Pancreas (tissue), 10 donors: ENCODE data around the gene ARPC5L. TPM values are rescaled to one million over a fixed set of nuclear protein-coding genes. Genes with fewer than 3 reads are reported as not detected.

ENCODE experiments used
- ATAC-seq, 4 donors: fragments of 200-7000 bp; cut with Tn5 transposase; one replicate each; pipeline versions ENCODE4 v1.8.0 to v1.9.1; 2020; ENCODE audit warnings: mild to moderate bottlenecking in 4 of 4, moderate library complexity in 4 of 4
- DNase-seq, 6 donors: peaks; one replicate each; pipeline ENCODE4 v3.0.0-alpha.2; 2020
- FAIRE-seq: peaks from 2 replicates; lab custom pipeline; 2012; peaks lifted over from hg19 to GRCh38; lab: Jason Lieb, UNC
- H3K27ac ChIP-seq, 4 donors: fragments of 200-600 bp; sonication (generic); 1 replicate in 3 of 4; 2 replicates in 1 of 4; pipeline versions ENCODE4 v1.5.0 to v1.8.0; 2020
- H3K27me3 ChIP-seq, 4 donors: fragments of 200-600 bp; one replicate each; pipeline ENCODE4 v1.8.0; 2021
- H3K36me3 ChIP-seq, 3 donors: fragments of 200-600 bp; sonication (generic) in 1 of 3; one replicate each; pipeline versions ENCODE4 v1.5.0 to v1.8.0; 2020 to 2021
- H3K4me1 ChIP-seq, 3 donors: fragments of 200-600 bp; one replicate each; pipeline ENCODE4 v1.8.0; 2021
- H3K4me3 ChIP-seq, 4 donors: fragments of 200-600 bp; sonication (generic) in 2 of 4; one replicate each; pipeline versions ENCODE4 v1.5.0 to v1.8.0; 2020 to 2021
- H3K9me3 ChIP-seq, 4 donors: fragments of 200-600 bp; one replicate each; pipeline ENCODE4 v1.8.0; 2021
- WGBS, 2 donors: extraction: QIAGEN DNeasy Blood & Tissue Kit; methylation state at CpG; one replicate each; pipeline ENCODE4 v1.1.7; 2013; 5-methylcytosine and 5-hydroxymethylcytosine counted together
- intact Hi-C, 3 donors: fragments of 100-400 bp; cut with DNase I; formaldehyde crosslinking; loops; one replicate each; pipeline versions ENCODE4 v1.11.1 to v1.14.2; 2022
- polyA plus RNA-seq, 2 donors: library from polyadenylated mRNA; stranded (reverse); fragments of 200-250 nt; gene quantifications; one replicate each; pipeline ENCODE4 v1.2.3, GENCODE V29; 2013
- total RNA-seq, 6 donors: library from RNA; stranded (reverse); fragmentation: NEBNext Ultra II Directional in 4 of 6; extraction: Animal tissue kit (Norgen Biotek cat#: 25700) in 4 of 6; gene quantifications; one replicate each; pipeline versions ENCODE4 v1.2.1 to v1.2.4, GENCODE V29; 2021 to 2023
- TF ChIP-seq, protein P1 (sequence below), 4 donors: fragments of 200-600 bp; sonication (generic) in 3 of 4; IDR thresholded peaks; one replicate each; pipeline versions ENCODE4 v1.5.0 to v1.8.0; 2021; ENCODE audit warnings: antibody characterized with exemption in 4 of 4
- donor health status: healthy with polysubstance abuse.
- donor health status: DM: no; HTN: no; CAD: no; lungs with moderate emphysema.
- donor health status: DM: no; HTN: no; CAD: no.
- donor health status: control.
- donor health status: control.
- donor health status: Bipolar disorder and iron deficiency.
- donor health status: DM: yes; HTN: yes; CAD: no.
- donor health status: DM: no; HTN: no; CAD: no.
- donor health status: DM: no; HTN: no; CAD: no.
- donor health status: DM: yes; HTN: yes; CAD: no.

Gene ARPC5L
- total and polyA plus RNA-seq, 8 donors, result 7.0 to 24.4 (median 12.2) TPM

- H3K9me3 ChIP-seq, result no peaks in the 10 kb centered on the region
- intact Hi-C loops, result no loop called here
- no peak for FAIRE-seq
- H3K4me1 ChIP-seq, result no peaks in the 10 kb centered on the region
- no peaks in the 10 kb centered on the region for H3K36me3 ChIP-seq
- TF ChIP-seq, protein P1, sequence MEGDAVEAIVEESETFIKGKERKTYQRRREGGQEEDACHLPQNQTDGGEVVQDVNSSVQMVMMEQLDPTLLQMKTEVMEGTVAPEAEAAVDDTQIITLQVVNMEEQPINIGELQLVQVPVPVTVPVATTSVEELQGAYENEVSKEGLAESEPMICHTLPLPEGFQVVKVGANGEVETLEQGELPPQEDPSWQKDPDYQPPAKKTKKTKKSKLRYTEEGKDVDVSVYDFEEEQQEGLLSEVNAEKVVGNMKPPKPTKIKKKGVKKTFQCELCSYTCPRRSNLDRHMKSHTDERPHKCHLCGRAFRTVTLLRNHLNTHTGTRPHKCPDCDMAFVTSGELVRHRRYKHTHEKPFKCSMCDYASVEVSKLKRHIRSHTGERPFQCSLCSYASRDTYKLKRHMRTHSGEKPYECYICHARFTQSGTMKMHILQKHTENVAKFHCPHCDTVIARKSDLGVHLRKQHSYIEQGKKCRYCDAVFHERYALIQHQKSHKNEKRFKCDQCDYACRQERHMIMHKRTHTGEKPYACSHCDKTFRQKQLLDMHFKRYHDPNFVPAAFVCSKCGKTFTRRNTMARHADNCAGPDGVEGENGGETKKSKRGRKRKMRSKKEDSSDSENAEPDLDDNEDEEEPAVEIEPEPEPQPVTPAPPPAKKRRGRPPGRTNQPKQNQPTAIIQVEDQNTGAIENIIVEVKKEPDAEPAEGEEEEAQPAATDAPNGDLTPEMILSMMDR (IDR thresholded peaks at IDR 0.05), result no peak
- no peak overlapping the region for H3K4me3 ChIP-seq
- DNase-seq, result no peak
- H3K27me3 ChIP-seq, result no peaks in the 10 kb centered on the region
- 92 to 93% methylated on average over 6 of the region's 6 CpGs for WGBS, 2 donors
- H3K27ac ChIP-seq, result no peak overlapping the region
- no peak for ATAC-seq
Measured at GRCh38 chr9:124846969-124847368, 15.0 kb upstream of the ARPC5L start.

- Histone ChIP-seq H3K27ac (no peak overlapping the region), H3K4me3 (no peak overlapping the region), H3K36me3 (no peaks in the 10 kb centered on the region), H3K9me3 (no peaks in the 10 kb centered on the region), H3K27me3 (no peaks in the 10 kb centered on the region), H3K4me1 (peaks cover 0 to 6% (median 0%) of the 10 kb centered on the region in 3 donors)
- WGBS, 2 donors, result 44 to 55% methylated on average over 10 of the region's 10 CpGs
- DNase-seq (no peak), ATAC-seq (no peak), FAIRE-seq (no peak)
- TF ChIP-seq, protein P1 (IDR thresholded peaks at IDR 0.05), result no peak
- intact Hi-C loops, result loop anchor here in 2 of 3 donors (5.0 to 10.0 kb wide), 2 partner anchors 58 to 65 kb away; no protein-coding TSS in a partner anchor
Measured at GRCh38 chr9:124849801-124850200, 12.1 kb upstream of the ARPC5L start.

DNA sequence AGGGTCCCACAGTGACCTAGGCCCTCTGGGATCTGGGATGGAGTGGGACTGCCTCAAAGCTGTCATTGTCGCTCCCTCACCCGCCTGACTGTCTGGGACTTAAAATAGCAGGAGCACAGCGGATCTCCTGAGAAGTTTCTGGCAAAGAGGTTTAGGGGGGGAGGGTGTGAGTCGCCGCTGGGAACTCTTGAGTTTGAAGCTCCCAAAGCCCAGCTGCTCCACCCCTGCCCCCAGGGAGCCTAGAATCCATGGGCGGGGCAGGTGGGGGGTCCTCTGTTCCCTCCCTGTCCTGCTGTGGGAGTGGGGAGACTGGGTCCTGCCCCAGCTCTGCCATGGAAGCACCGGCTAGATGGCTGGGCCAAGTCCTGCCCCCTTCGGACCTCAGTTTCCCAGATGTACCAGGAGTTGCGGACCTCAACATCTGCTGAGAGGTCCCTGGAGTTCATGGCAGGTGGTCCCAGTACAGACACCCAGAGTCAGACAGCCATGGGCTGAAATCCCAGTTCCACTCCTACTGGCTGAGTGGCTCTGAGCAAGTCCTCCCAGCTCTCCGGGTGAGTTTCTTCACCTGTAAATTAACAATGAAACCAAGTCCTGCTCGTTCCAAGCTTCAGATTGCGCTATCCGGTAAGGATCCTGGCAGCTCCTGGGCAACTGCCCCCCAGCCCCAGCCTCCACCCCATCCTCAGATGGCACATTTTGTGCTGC is 9.7 kb upstream of the ARPC5L start:
- DNase-seq (peak in 1 of 6 donors; percentile 53), ATAC-seq (no peak), FAIRE-seq (no peak)
- Histone ChIP-seq H3K9me3 (no peaks in the 10 kb centered on the region), H3K27ac (no peak overlapping the region), H3K4me3 (peak overlapping the region in 1 of 4 donors; percentile 47), H3K4me1 (peaks cover 0 to 6% (median 0%) of the 10 kb centered on the region in 3 donors), H3K27me3 (no peaks in the 10 kb centered on the region), H3K36me3 (peaks cover 0 to 5% (median 0%) of the 10 kb centered on the region in 3 donors)
- WGBS, 2 donors, result 65 to 66% methylated on average over 13 of the region's 13 CpGs
- TF ChIP-seq, protein P1 (IDR thresholded peaks at IDR 0.05), result no peak
- intact Hi-C loops, result loop anchor here (2.0 to 10.0 kb wide), 4 partner anchors 60 to 79 kb away; no protein-coding TSS in a partner anchor

GRCh38 chr9:124852829-124853531 is 8.9 kb upstream of the ARPC5L start, which contains the start of gene WDR38:
Gene WDR38, plus strand, starts transcription at chr9:124853460. Its CDS starts 72 bp downstream, at chr9:124853532.
- no peaks in the 10 kb centered on the region for H3K9me3 ChIP-seq
- H3K27me3 ChIP-seq, result no peaks in the 10 kb centered on the region
- no peak within 1 kb of the TSS for H3K27ac ChIP-seq
- peak; percentile 60 to 94 (median 76) for DNase-seq
- intact Hi-C loops, result loop anchor here (2.0 to 10.0 kb wide), 4 partner anchors 61 to 80 kb away; no protein-coding TSS in a partner anchor
- peaks cover 0 to 12% (median 0%) of the 10 kb centered on the region in 3 donors for H3K36me3 ChIP-seq
- 1 to 2% methylated on average over 35 to 51 of the region's 51 CpGs for WGBS, 2 donors
- FAIRE-seq, result no peak
- peaks cover 0 to 6% (median 0%) of the 10 kb centered on the region in 3 donors for H3K4me1 ChIP-seq
- peak; percentile 89 to 92 (median 91) for ATAC-seq
- peak within 1 kb of the TSS in 3 of 4 donors; percentile 19 to 47 (median 34) for H3K4me3 ChIP-seq
- TF ChIP-seq, protein P1 (IDR thresholded peaks at IDR 0.05), result peak; percentile 94 to 99 (median 98)
